C4-2B (cell line): ENCODE results near the gene DXO.
"Not testable (repeated sequence)": the region's sequence is repeated elsewhere in the genome, so short reads cannot be mapped to it uniquely, and the experiment has no call there.

Source experiments
- ZFX ChIP-seq: fragments of 450-650 bp; IDR thresholded peaks from 2 replicates; pipeline ENCODE4 v1.6.1; 2017
- TF ChIP-seq, protein P1 (sequence below): fragments of 450-650 bp; conservative IDR thresholded peaks from 2 replicates; pipeline ENCODE4 v1.5.1; 2017; ENCODE audit warnings: mild to moderate bottlenecking

DNA sequence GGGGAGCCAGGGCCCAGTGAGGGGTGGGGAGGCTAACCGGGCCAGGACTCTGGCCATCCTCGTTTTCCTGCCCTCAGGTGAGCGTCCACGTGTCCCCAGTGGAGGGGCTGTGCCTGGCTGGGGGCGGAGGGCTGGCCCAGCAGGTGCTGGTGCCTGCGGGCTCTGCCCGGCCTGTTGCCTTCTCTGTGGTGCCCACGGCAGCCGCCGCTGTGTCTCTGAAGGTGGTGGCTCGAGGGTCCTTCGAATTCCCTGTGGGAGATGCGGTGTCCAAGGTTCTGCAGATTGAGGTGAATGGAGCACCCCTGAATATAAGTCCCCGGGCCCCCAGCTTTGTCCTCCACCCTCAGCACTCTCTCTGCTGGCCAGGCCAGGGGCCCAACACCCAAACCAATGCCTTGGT lies 22.5 kb upstream of the DXO start:
- TF ChIP-seq, protein P1, sequence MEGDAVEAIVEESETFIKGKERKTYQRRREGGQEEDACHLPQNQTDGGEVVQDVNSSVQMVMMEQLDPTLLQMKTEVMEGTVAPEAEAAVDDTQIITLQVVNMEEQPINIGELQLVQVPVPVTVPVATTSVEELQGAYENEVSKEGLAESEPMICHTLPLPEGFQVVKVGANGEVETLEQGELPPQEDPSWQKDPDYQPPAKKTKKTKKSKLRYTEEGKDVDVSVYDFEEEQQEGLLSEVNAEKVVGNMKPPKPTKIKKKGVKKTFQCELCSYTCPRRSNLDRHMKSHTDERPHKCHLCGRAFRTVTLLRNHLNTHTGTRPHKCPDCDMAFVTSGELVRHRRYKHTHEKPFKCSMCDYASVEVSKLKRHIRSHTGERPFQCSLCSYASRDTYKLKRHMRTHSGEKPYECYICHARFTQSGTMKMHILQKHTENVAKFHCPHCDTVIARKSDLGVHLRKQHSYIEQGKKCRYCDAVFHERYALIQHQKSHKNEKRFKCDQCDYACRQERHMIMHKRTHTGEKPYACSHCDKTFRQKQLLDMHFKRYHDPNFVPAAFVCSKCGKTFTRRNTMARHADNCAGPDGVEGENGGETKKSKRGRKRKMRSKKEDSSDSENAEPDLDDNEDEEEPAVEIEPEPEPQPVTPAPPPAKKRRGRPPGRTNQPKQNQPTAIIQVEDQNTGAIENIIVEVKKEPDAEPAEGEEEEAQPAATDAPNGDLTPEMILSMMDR: not testable (repeated sequence)
- TF ChIP-seq ZFX: not testable (repeated sequence)
